Pancreas (tissue), 10 donors: ENCODE results near the gene ST6GALNAC2. TPM values are rescaled to one million over a fixed set of nuclear protein-coding genes. Genes with fewer than 3 reads are reported as not detected.

Experiments used
- ATAC-seq, 4 donors: fragments of 200-7000 bp; cut with Tn5 transposase; one replicate each; pipeline versions ENCODE4 v1.8.0 to v1.9.1; 2020; ENCODE audit warnings: mild to moderate bottlenecking in 4 of 4, moderate library complexity in 4 of 4
- DNase-seq, 6 donors: peaks; one replicate each; pipeline ENCODE4 v3.0.0-alpha.2; 2020
- FAIRE-seq: peaks from 2 replicates; lab custom pipeline; 2012; peaks lifted over from hg19 to GRCh38; lab: Jason Lieb, UNC
- H3K27ac ChIP-seq, 4 donors: fragments of 200-600 bp; sonication (generic); 1 replicate in 3 of 4; 2 replicates in 1 of 4; pipeline versions ENCODE4 v1.5.0 to v1.8.0; 2020
- H3K27me3 ChIP-seq, 4 donors: fragments of 200-600 bp; one replicate each; pipeline ENCODE4 v1.8.0; 2021
- H3K36me3 ChIP-seq, 3 donors: fragments of 200-600 bp; sonication (generic) in 1 of 3; one replicate each; pipeline versions ENCODE4 v1.5.0 to v1.8.0; 2020 to 2021
- H3K4me1 ChIP-seq, 3 donors: fragments of 200-600 bp; one replicate each; pipeline ENCODE4 v1.8.0; 2021
- H3K4me3 ChIP-seq, 4 donors: fragments of 200-600 bp; sonication (generic) in 2 of 4; one replicate each; pipeline versions ENCODE4 v1.5.0 to v1.8.0; 2020 to 2021
- H3K9me3 ChIP-seq, 4 donors: fragments of 200-600 bp; one replicate each; pipeline ENCODE4 v1.8.0; 2021
- CTCF ChIP-seq, 4 donors: fragments of 200-600 bp; sonication (generic) in 3 of 4; IDR thresholded peaks; one replicate each; pipeline versions ENCODE4 v1.5.0 to v1.8.0; 2021; ENCODE audit warnings: antibody characterized with exemption in 4 of 4
- WGBS, 2 donors: extraction: QIAGEN DNeasy Blood & Tissue Kit; methylation state at CpG; one replicate each; pipeline ENCODE4 v1.1.7; 2013; 5-methylcytosine and 5-hydroxymethylcytosine counted together
- intact Hi-C, 3 donors: fragments of 100-400 bp; cut with DNase I; formaldehyde crosslinking; loops; one replicate each; pipeline versions ENCODE4 v1.11.1 to v1.14.2; 2022
- polyA plus RNA-seq, 2 donors: library from polyadenylated mRNA; stranded (reverse); fragments of 200-250 nt; gene quantifications; one replicate each; pipeline ENCODE4 v1.2.3, GENCODE V29; 2013
- total RNA-seq, 6 donors: library from RNA; stranded (reverse); fragmentation: NEBNext Ultra II Directional in 4 of 6; extraction: Animal tissue kit (Norgen Biotek cat#: 25700) in 4 of 6; gene quantifications; one replicate each; pipeline versions ENCODE4 v1.2.1 to v1.2.4, GENCODE V29; 2021 to 2023
- donor health status: healthy with polysubstance abuse.
- donor health status: DM: no; HTN: no; CAD: no; lungs with moderate emphysema.
- donor health status: DM: no; HTN: no; CAD: no.
- donor health status: control.
- donor health status: control.
- donor health status: Bipolar disorder and iron deficiency.
- donor health status: DM: yes; HTN: yes; CAD: no.
- donor health status: DM: no; HTN: no; CAD: no.
- donor health status: DM: no; HTN: no; CAD: no.
- donor health status: DM: yes; HTN: yes; CAD: no.

The ST6GALNAC2 gene
- total and polyA plus RNA-seq, 8 donors: 5.0 to 15.0 (median 6.9) TPM

- peak; percentile 26 to 54 (median 30) for ATAC-seq
- H3K9me3 ChIP-seq: no peaks in the 10 kb centered on the region
- no peaks in the 10 kb centered on the region for H3K27me3 ChIP-seq
- peaks cover 0 to 6% (median 4%) of the 10 kb centered on the region in 3 donors for H3K36me3 ChIP-seq
- intact Hi-C loops: no loop called here
- TF ChIP-seq CTCF (IDR thresholded peaks at IDR 0.05): peak in 1 of 4 donors; percentile 28
- no peak for FAIRE-seq
- 1 to 2% methylated on average over 14 of the region's 14 CpGs for WGBS, 2 donors
- peak overlapping the region; percentile 42 to 89 (median 52) for H3K4me3 ChIP-seq
- DNase-seq: no peak
- peaks cover 7 to 43% (median 23%) of the 10 kb centered on the region in 3 donors for H3K4me1 ChIP-seq
- H3K27ac ChIP-seq: peak overlapping the region in 3 of 4 donors; percentile 72 to 95 (median 92)
Measured at GRCh38 chr17:76558198-76559095, 27.2 kb downstream of the ST6GALNAC2 start.

GRCh38 chr17:76557368-76558197 lies 28.1 kb downstream of the ST6GALNAC2 start:
- DNase-seq (peak; percentile 91 to 96 (median 93)), FAIRE-seq (no peak), ATAC-seq (peak; percentile 91 to 97 (median 94))
- TF ChIP-seq CTCF (IDR thresholded peaks at IDR 0.05): peak in 3 of 4 donors; percentile 13 to 30 (median 21)
- 1% methylated on average over 55 of the region's 55 CpGs for WGBS, 2 donors
- Histone ChIP-seq H3K4me1 (peaks cover 7 to 41% (median 21%) of the 10 kb centered on the region in 3 donors), H3K9me3 (no peaks in the 10 kb centered on the region), H3K27me3 (no peaks in the 10 kb centered on the region), H3K4me3 (peak overlapping the region; percentile 42 to 89 (median 52)), H3K27ac (peak overlapping the region; percentile 70 to 95 (median 82)), H3K36me3 (peaks cover 0 to 5% (median 4%) of the 10 kb centered on the region in 3 donors)
- intact Hi-C loops: no loop called here

- Histone ChIP-seq H3K27ac (peak overlapping the region; percentile 70 to 95 (median 82)), H3K27me3 (no peaks in the 10 kb centered on the region), H3K4me1 (peaks cover 7 to 39% (median 20%) of the 10 kb centered on the region in 3 donors), H3K36me3 (peaks cover 0 to 5% (median 4%) of the 10 kb centered on the region in 3 donors), H3K9me3 (no peaks in the 10 kb centered on the region), H3K4me3 (peak overlapping the region; percentile 42 to 89 (median 52))
- intact Hi-C loops: no loop called here
- FAIRE-seq (no peak), DNase-seq (no peak), ATAC-seq (peak; percentile 30 to 55 (median 48))
- no peak for TF ChIP-seq CTCF (IDR thresholded peaks at IDR 0.05)
- WGBS, 2 donors: 23 to 26% methylated on average over 30 of the region's 30 CpGs
Measured at GRCh38 chr17:76556765-76557367, 28.8 kb downstream of the ST6GALNAC2 start.

- Histone ChIP-seq H3K27ac (peak overlapping the region in 3 of 4 donors; percentile 49 to 57 (median 55)), H3K9me3 (no peaks in the 10 kb centered on the region), H3K27me3 (no peaks in the 10 kb centered on the region), H3K4me1 (peaks cover 9 to 17% (median 13%) of the 10 kb centered on the region in 3 donors), H3K4me3 (no peak overlapping the region), H3K36me3 (no peaks in the 10 kb centered on the region)
- intact Hi-C loops: no loop called here
- FAIRE-seq (no peak), ATAC-seq (peak in 2 of 4 donors; percentile 8 to 31), DNase-seq (peak in 4 of 6 donors; percentile 63 to 77 (median 66))
- no peak for TF ChIP-seq CTCF (IDR thresholded peaks at IDR 0.05)
- 47 to 57% methylated on average over 6 of the region's 6 CpGs for WGBS, 2 donors
Measured at GRCh38 chr17:76554131-76554530, 31.5 kb downstream of the ST6GALNAC2 start.
